Adrenal gland (tissue), 12 donors: ENCODE measurements around the gene CCNY. TPM values are rescaled to one million over a fixed set of nuclear protein-coding genes. Genes with fewer than 3 reads are reported as not detected.

Source experiments
- DNase-seq, 7 donors: peaks; one replicate each; pipeline ENCODE4 v3.0.0-alpha.2; 2019 to 2020
- H3K27ac ChIP-seq, 5 donors: fragments of 200-600 bp; sonication (generic) in 4 of 5; 1 replicate in 3 of 5; 2 replicates in 2 of 5; pipeline versions ENCODE4 v1.5.1 to v1.8.0; 2016 to 2020; ENCODE audit warnings: mild to moderate bottlenecking in 1 of 5
- H3K27me3 ChIP-seq: fragments of 200-600 bp; 2 replicates; pipeline ENCODE4 v1.8.0; 2021
- H3K36me3 ChIP-seq, 2 donors: fragments of 200-600 bp; replicated peaks in 1 of 2; 1 replicate in 1 of 2; 2 replicates in 1 of 2; pipeline versions ENCODE4 v1.5.1 to v1.8.0; 2018 to 2022
- H3K4me1 ChIP-seq, 2 donors: fragments of 200-600 bp; replicated peaks in 1 of 2; 1 replicate in 1 of 2; 2 replicates in 1 of 2; pipeline versions ENCODE4 v1.5.1 to v1.8.0; 2018 to 2021
- H3K4me3 ChIP-seq, 4 donors: fragments of 200-600 bp; sonication (generic) in 3 of 4; one replicate each; pipeline ENCODE4 v1.5.1; 2016 to 2018
- H3K9me3 ChIP-seq, 3 donors: fragments of 200-600 bp; sonication (generic) in 1 of 3; replicated peaks in 1 of 3; 1 replicate in 2 of 3; 2 replicates in 1 of 3; pipeline versions ENCODE4 v1.5.1 to v1.8.0; 2016 to 2021
- CTCF ChIP-seq, 6 experiments: fragments of 450-650 bp in 4 of 6; fragments of 200-600 bp in 2 of 6; sonication (generic) in 1 of 6; IDR thresholded peaks; 1 replicate in 5 of 6; 2 replicates in 1 of 6; pipeline versions ENCODE4 v1.5.1 to v1.8.0; 2016 to 2021; ENCODE audit warnings: antibody characterized with exemption in 6 of 6, mild to moderate bottlenecking in 2 of 6, moderate library complexity in 1 of 6
- POLR2A ChIP-seq, 2 donors: fragments of 450-650 bp; IDR thresholded peaks; one replicate each; pipeline ENCODE4 v1.6.1; 2017; ENCODE audit warnings: antibody characterized with exemption in 2 of 2, mild to moderate bottlenecking in 2 of 2, moderate library complexity in 1 of 2
- WGBS, 4 donors: extraction: QIAGEN DNeasy Blood & Tissue Kit in 2 of 4; methylation state at CpG; one replicate each; pipeline versions ENCODE4 v1.1.5 to v1.1.7; 2013 to 2017; 5-methylcytosine and 5-hydroxymethylcytosine counted together
- intact Hi-C, 2 donors: fragments of 100-400 bp; cut with DNase I; formaldehyde crosslinking; loops; one replicate each; pipeline versions ENCODE4 v1.14.1 to v1.15.0; 2022 to 2023
- polyA plus RNA-seq, 3 donors: library from polyadenylated mRNA; stranded (reverse); fragments of 200-250 nt in 2 of 3; fragments of 350-450 nt in 1 of 3; fragmentation: Illumina TruSeq in 1 of 3; extraction: RNeasy Lipid Tissue Mini Kit (QIAGEN cat#74804) in 1 of 3; gene quantifications; one replicate each; pipeline ENCODE4 v1.2.3, GENCODE V29; 2013 to 2014
- total RNA-seq, 9 donors: library from RNA; depleted of rRNA in 4 of 9; stranded (reverse); fragments of >200 nt in 4 of 9; fragments of 120-200 nt in 1 of 9; fragmentation: NEBNext Ultra II Directional in 1 of 9; extraction: Animal tissue kit (Norgen Biotek cat#: 25700) in 1 of 9; gene quantifications; one replicate each; pipeline versions ENCODE4 v1.1.0 to v1.2.4, GENCODE V29; 2013 to 2023
- donor health status: healthy with polysubstance abuse.
- donor health status: Bipolar disorder and iron deficiency.
- donor health status: DM: yes; HTN: yes; CAD: no.
- donor health status: DM: no; HTN: no; CAD: no.
- donor health status: DM: no; HTN: no; CAD: no.
- donor health status: DM: yes; HTN: yes; CAD: no.

Gene CCNY
- total and polyA plus RNA-seq, 12 donors = 18.3 to 87.0 (median 45.2) TPM

- no peak within 1 kb of the TSS for H3K4me3 ChIP-seq
- no peak within 1 kb of the TSS for H3K27ac ChIP-seq
- TF ChIP-seq CTCF (IDR thresholded peaks at IDR 0.05) (no peak), POLR2A (IDR thresholded peaks at IDR 0.05) (no peak)
- peaks cover 15% of the 10 kb centered on the region for H3K27me3 ChIP-seq
- intact Hi-C loops = no loop called here
- no peaks in the 10 kb centered on the region for H3K9me3 ChIP-seq
- peaks cover 0 to 9% of the 10 kb centered on the region in 2 donors for H3K4me1 ChIP-seq
- no peak for DNase-seq
- no peaks in the 10 kb centered on the region for H3K36me3 ChIP-seq
- 58 to 77% (median 74%) methylated on average over 8 of the region's 8 CpGs for WGBS, 4 donors
These were observed 268.9 kb downstream of the CCNY start, which contains the start of gene GJD4 for GRCh38 chr10:35605191-35605590. Gene GJD4, plus strand, starts transcription at chr10:35605341. Its CDS starts 227 bp downstream, at chr10:35605568.

GRCh38 chr10:35606430-35606829 is 270.1 kb downstream of the CCNY start:
- intact Hi-C loops = no loop called here
- peaks cover 15% of the 10 kb centered on the region for H3K27me3 ChIP-seq
- 83 to 85% (median 84%) methylated on average over 6 of the region's 6 CpGs for WGBS, 4 donors

GRCh38 chr10:35607475-35608327 is 271.4 kb downstream of the CCNY start:
- Histone ChIP-seq H3K27ac (no peak overlapping the region), H3K9me3 (no peaks in the 10 kb centered on the region), H3K36me3 (no peaks in the 10 kb centered on the region), H3K27me3 (peaks cover 15% of the 10 kb centered on the region), H3K4me1 (peaks cover 0 to 9% of the 10 kb centered on the region in 2 donors), H3K4me3 (peak overlapping the region in 2 of 4 donors; percentile 5 to 54)
- intact Hi-C loops = no loop called here
- DNase-seq = peak in 3 of 7 donors; percentile 10 to 20 (median 10)
- 7 to 20% (median 10%) methylated on average over 15 to 78 of the region's 78 CpGs for WGBS, 4 donors
- TF ChIP-seq CTCF (IDR thresholded peaks at IDR 0.05) (no peak), POLR2A (IDR thresholded peaks at IDR 0.05) (no peak)

More at GRCh38 chr10:35606430-35606829, 270.1 kb downstream of the CCNY start:
- H3K4me1 ChIP-seq = peaks cover 0 to 9% of the 10 kb centered on the region in 2 donors
- H3K27ac ChIP-seq = no peak overlapping the region
- no peak for TF ChIP-seq POLR2A (IDR thresholded peaks at IDR 0.05)
- no peak for TF ChIP-seq CTCF (IDR thresholded peaks at IDR 0.05)
- no peak for DNase-seq
- no peaks in the 10 kb centered on the region for H3K9me3 ChIP-seq
- no peak overlapping the region for H3K4me3 ChIP-seq
- H3K36me3 ChIP-seq = no peaks in the 10 kb centered on the region

- WGBS, 4 donors = 47 to 75% (median 71%) methylated on average over 4 to 16 of the region's 16 CpGs
- H3K27ac ChIP-seq = no peak overlapping the region
- H3K4me1 ChIP-seq = peaks cover 0 to 9% of the 10 kb centered on the region in 2 donors
- H3K4me3 ChIP-seq = peak overlapping the region in 1 of 4 donors; percentile 54
- H3K27me3 ChIP-seq = peaks cover 15% of the 10 kb centered on the region
- no peaks in the 10 kb centered on the region for H3K36me3 ChIP-seq
- no peak for DNase-seq
- H3K9me3 ChIP-seq = no peaks in the 10 kb centered on the region
- TF ChIP-seq CTCF (IDR thresholded peaks at IDR 0.05) (no peak), POLR2A (IDR thresholded peaks at IDR 0.05) (no peak)
- intact Hi-C loops = no loop called here
These were observed 272.0 kb downstream of the CCNY start for GRCh38 chr10:35608328-35608672.
